GM18861 (cell line): ENCODE data around the gene PLEKHD1.

ENCODE experiments used
- ATAC-seq: cut with Tn5 transposase; IDR thresholded peaks from one replicate; pipeline ENCODE4 v1.9.1; 2021; ENCODE audit not compliant: unreplicated experiment

PLEKHD1 gene

GRCh38 chr14:69518289-69519101 lies 34.0 kb downstream of the PLEKHD1 start:
- ATAC-seq: no peak

- ATAC-seq: no peak
These were observed 34.9 kb downstream of the PLEKHD1 start for GRCh38 chr14:69519204-69520100.

GRCh38 chr14:69522026-69522425 lies 37.5 kb downstream of the PLEKHD1 start:
- ATAC-seq: no peak

GRCh38 chr14:69525896-69526295 lies 41.4 kb downstream of the PLEKHD1 start:
- ATAC-seq: no peak

- no peak for ATAC-seq
These were observed 43.1 kb downstream of the PLEKHD1 start for GRCh38 chr14:69527635-69528034.

GRCh38 chr14:69528143-69528542 lies 43.6 kb downstream of the PLEKHD1 start:
- ATAC-seq: no peak

- no peak for ATAC-seq
These were observed 44.4 kb downstream of the PLEKHD1 start for GRCh38 chr14:69528930-69529329.

GRCh38 chr14:69529563-69529962 lies 45.0 kb downstream of the PLEKHD1 start:
- no peak for ATAC-seq

GRCh38 chr14:69530095-69530494 lies 45.6 kb downstream of the PLEKHD1 start:
- no peak for ATAC-seq

- no peak for ATAC-seq
These were observed 46.6 kb downstream of the PLEKHD1 start for GRCh38 chr14:69531135-69531534.

- no peak for ATAC-seq
These were observed 48.2 kb downstream of the PLEKHD1 start for GRCh38 chr14:69532561-69533340.

GRCh38 chr14:69535230-69535848 lies 50.8 kb downstream of the PLEKHD1 start:
- no peak for ATAC-seq

- ATAC-seq: no peak
These were observed 52.4 kb downstream of the PLEKHD1 start for GRCh38 chr14:69536971-69537370.

GRCh38 chr14:69537900-69538299 lies 53.4 kb downstream of the PLEKHD1 start:
- no peak for ATAC-seq

GRCh38 chr14:69538766-69539165 lies 54.2 kb downstream of the PLEKHD1 start:
- no peak for ATAC-seq

- ATAC-seq: no peak
These were observed 55.3 kb downstream of the PLEKHD1 start for GRCh38 chr14:69539631-69540410.

GRCh38 chr14:69540654-69541335 lies 56.3 kb downstream of the PLEKHD1 start:
- no peak for ATAC-seq

GRCh38 chr14:69542311-69542710 lies 57.8 kb downstream of the PLEKHD1 start:
- no peak for ATAC-seq

GRCh38 chr14:69543341-69544115 lies 59.0 kb downstream of the PLEKHD1 start:
- no peak for ATAC-seq
